PC-3 (cell line): ENCODE results near the gene DMD. TPM values are rescaled to one million over a fixed set of nuclear protein-coding genes. Genes with fewer than 3 reads are reported as not detected.

ENCODE experiments used
- ATAC-seq: fragments of 200-7000 bp; cut with Tn5 transposase; 2 replicates; pipeline ENCODE4 v1.9.1; 2020; ENCODE audit warnings: mild to moderate bottlenecking, moderate library complexity
- BruUV-seq: library from RNA; stranded (reverse); fragments of 400-500 nt; replicated peaks from 2 replicates; lab custom pipeline; 2021; lab: Mats Ljungman, UMichigan
- CTCF ChIA-PET: fragments of 300-600 bp; sonication (Branson Sonifier 250); formaldehyde crosslinking; loops from one replicate; lab custom pipeline; 2022; ENCODE audit warnings: antibody characterized with exemption; lab: Charles Lee
- POLR2A ChIA-PET: fragments of 300-600 bp; sonication (Branson Sonifier 250); formaldehyde crosslinking; loops from one replicate; lab custom pipeline; 2022; ENCODE audit warnings: antibody characterized with exemption; ENCODE audit not compliant: unreplicated experiment; lab: Charles Lee
- DNase-seq: peaks from one replicate; pipeline ENCODE4 v3.0.0-alpha.2; 2015
- H2AFZ ChIP-seq: fragments of 300-600 bp; sonication (generic); 2 replicates; pipeline ENCODE4 v1.6.0; 2016; ENCODE audit warnings: antibody characterized with exemption, low read length
- H3F3A ChIP-seq: fragments of 300-600 bp; sonication (generic); one replicate; pipeline ENCODE4 v1.6.0; 2017; ENCODE audit warnings: antibody characterized with exemption, low read length, control low read depth, mild to moderate bottlenecking; ENCODE audit not compliant: unreplicated experiment
- H3K27ac ChIP-seq: fragments of 300-600 bp; sonication (generic); 2 replicates; pipeline ENCODE4 v1.5.1; 2016; ENCODE audit warnings: mild to moderate bottlenecking, low read length
- H3K27me3 ChIP-seq: fragments of 300-600 bp; sonication (generic); 2 replicates; pipeline ENCODE4 v1.6.1; 2016; ENCODE audit warnings: low read length, mixed read lengths
- H3K36me3 ChIP-seq: fragments of 300-600 bp; sonication (generic); 2 replicates; pipeline ENCODE4 v1.6.1; 2016; ENCODE audit warnings: low read depth, mixed run types, low read length, mixed read lengths
- H3K4me1 ChIP-seq: fragments of 300-600 bp; sonication (generic); 2 replicates; pipeline ENCODE4 v1.5.1; 2016; ENCODE audit warnings: low read length; ENCODE audit not compliant: insufficient read depth
- H3K4me2 ChIP-seq: fragments of 300-600 bp; sonication (generic); 2 replicates; pipeline ENCODE4 v1.6.0; 2016; ENCODE audit warnings: low read length
- H3K4me3 ChIP-seq: fragments of 300-600 bp; sonication (generic); 2 replicates; pipeline ENCODE4 v1.5.1; 2016; ENCODE audit warnings: mild to moderate bottlenecking, low read length, mixed read lengths
- H3K79me2 ChIP-seq: fragments of 300-600 bp; sonication (generic); 2 replicates; pipeline ENCODE4 v1.6.1; 2017; ENCODE audit warnings: low read length, mixed read lengths
- H3K9ac ChIP-seq: fragments of 300-600 bp; sonication (generic); 2 replicates; pipeline ENCODE4 v1.6.0; 2016; ENCODE audit warnings: mild to moderate bottlenecking, low read length
- H3K9me2 ChIP-seq: fragments of 300-600 bp; sonication (generic); replicated peaks from 2 replicates; pipeline ENCODE4 v1.6.1; 2016; ENCODE audit warnings: mixed run types, low read length, mixed read lengths
- H3K9me3 ChIP-seq: fragments of 300-600 bp; sonication (generic); 2 replicates; pipeline ENCODE4 v1.6.1; 2016; ENCODE audit warnings: low read length, mixed read lengths
- H4K20me1 ChIP-seq: fragments of 300-600 bp; sonication (generic); 2 replicates; pipeline ENCODE4 v1.6.1; 2016; ENCODE audit warnings: low read length, mixed read lengths
- CTCF ChIP-seq: fragments of 300-600 bp; sonication (generic); conservative IDR thresholded peaks from 2 replicates; pipeline ENCODE4 v1.5.1; 2017; ENCODE audit warnings: antibody characterized with exemption, low read depth, mild to moderate bottlenecking, low read length
- EZH2 ChIP-seq: fragments of 300-600 bp; sonication (generic); IDR thresholded peaks from one replicate; pipeline ENCODE4 v1.6.1; 2017; ENCODE audit warnings: antibody characterized with exemption, mild to moderate bottlenecking, low read length; ENCODE audit not compliant: unreplicated experiment
- EZH2phosphoT487 ChIP-seq: fragments of 300-600 bp; sonication (generic); IDR thresholded peaks from 2 replicates; pipeline ENCODE4 v1.6.1; 2018; ENCODE audit warnings: mild to moderate bottlenecking, antibody characterized with exemption, low read length, borderline replicate concordance
- intact Hi-C: fragments of 100-400 bp; cut with micrococcal nuclease; formaldehyde crosslinking; loops from 2 replicates; pipeline ENCODE4 v1.9.0; 2023
- total RNA-seq: library from RNA; depleted of rRNA; stranded (reverse); fragments of >200 nt; gene quantifications from 2 replicates; pipeline ENCODE4 v1.2.3, GENCODE V29; 2014

DMD gene
- total RNA-seq, 1 experiment from 2014 or later: not detected

GRCh38 chrX:33062041-33062440 is 149.3 kb downstream of the DMD start:
- H4K20me1 ChIP-seq: no peaks in the 10 kb centered on the region
- ATAC-seq (no peak), DNase-seq (no peak)
- ChIA-PET POLR2A (no interaction called here), CTCF (no interaction called here)
- H3K4me3 ChIP-seq: no peak overlapping the region
- BruUV-seq: no TSS peak
- TF ChIP-seq CTCF: no peak
- TF ChIP-seq EZH2phosphoT487: no peak
- no peak for TF ChIP-seq EZH2
- no peak overlapping the region for H3K4me2 ChIP-seq
- H3K9ac ChIP-seq: no peak overlapping the region
- no peaks in the 10 kb centered on the region for H3K9me2 ChIP-seq
- H3K27me3 ChIP-seq: no peaks in the 10 kb centered on the region
- no peaks in the 10 kb centered on the region for H3K9me3 ChIP-seq
- H3K27ac ChIP-seq: no peak overlapping the region
- no peaks in the 10 kb centered on the region for H3K36me3 ChIP-seq
- intact Hi-C loops: no loop called here
- no peak overlapping the region for H2AFZ ChIP-seq
- no peaks in the 10 kb centered on the region for H3F3A ChIP-seq
- H3K79me2 ChIP-seq: no peaks in the 10 kb centered on the region
- no peaks in the 10 kb centered on the region for H3K4me1 ChIP-seq

DNA sequence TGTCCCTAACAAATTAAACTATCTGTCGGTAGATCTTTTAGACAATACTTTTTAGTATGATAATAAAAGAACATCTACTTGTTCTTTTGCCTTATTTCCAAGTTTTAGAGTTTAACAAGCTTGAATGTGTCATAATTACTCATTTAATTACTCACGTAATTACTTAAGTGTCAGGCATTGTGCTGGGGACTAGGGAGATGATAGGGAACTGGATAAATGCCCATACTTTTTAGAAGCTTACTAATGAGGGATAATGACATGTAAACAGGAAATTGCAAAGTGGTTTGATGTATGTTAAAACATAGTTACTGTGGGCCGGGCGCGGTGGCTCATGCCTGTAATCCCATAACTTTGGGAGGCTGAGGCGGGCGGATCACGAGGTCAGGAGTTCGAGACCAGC is 158.3 kb downstream of the DMD start:
- no peak overlapping the region for H3K4me2 ChIP-seq
- H3K36me3 ChIP-seq: no peaks in the 10 kb centered on the region
- no peaks in the 10 kb centered on the region for H3K9me2 ChIP-seq
- no peaks in the 10 kb centered on the region for H3F3A ChIP-seq
- ATAC-seq (no peak), DNase-seq (no peak)
- no peaks in the 10 kb centered on the region for H3K4me1 ChIP-seq
- H3K27ac ChIP-seq: no peak overlapping the region
- H3K4me3 ChIP-seq: no peak overlapping the region
- H2AFZ ChIP-seq: no peak overlapping the region
- no peak for TF ChIP-seq EZH2phosphoT487
- no peak for TF ChIP-seq CTCF
- TF ChIP-seq EZH2: no peak
- no peak overlapping the region for H3K9ac ChIP-seq
- POLR2A ChIA-PET: no interaction called here
- no peaks in the 10 kb centered on the region for H4K20me1 ChIP-seq
- no peaks in the 10 kb centered on the region for H3K9me3 ChIP-seq
- no TSS peak for BruUV-seq
- H3K79me2 ChIP-seq: no peaks in the 10 kb centered on the region
- H3K27me3 ChIP-seq: no peaks in the 10 kb centered on the region
- intact Hi-C loops: no loop called here
- CTCF ChIA-PET: no interaction called here

- DNase-seq: no peak
- no peaks in the 10 kb centered on the region for H4K20me1 ChIP-seq
- H3K9me3 ChIP-seq: 0 out of 2 replicates have a peak, but pooled peaks cover 3% of the 10 kb centered on the region
- BruUV-seq: no TSS peak
- no peaks in the 10 kb centered on the region for H3K9me2 ChIP-seq
- H3K27me3 ChIP-seq: no peaks in the 10 kb centered on the region
- H3F3A ChIP-seq: no peaks in the 10 kb centered on the region
- H2AFZ ChIP-seq: no peak overlapping the region
- no peak for TF ChIP-seq EZH2phosphoT487
- no peak for TF ChIP-seq EZH2
- TF ChIP-seq CTCF: no peak
- no peak overlapping the region for H3K4me3 ChIP-seq
- CTCF ChIA-PET: no interaction called here
- H3K4me2 ChIP-seq: no peak overlapping the region
- H3K4me1 ChIP-seq: no peaks in the 10 kb centered on the region
- intact Hi-C loops: no loop called here
- H3K27ac ChIP-seq: no peak overlapping the region
- no peaks in the 10 kb centered on the region for H3K36me3 ChIP-seq
- POLR2A ChIA-PET: no interaction called here
- no peaks in the 10 kb centered on the region for H3K79me2 ChIP-seq
- no peak for ATAC-seq
- no peak overlapping the region for H3K9ac ChIP-seq
Observed at GRCh38 chrX:33045882-33046281, 165.5 kb downstream of the DMD start.
